ENCODE data around the gene MYH6.
A peak's percentile ranks its signal among the peaks of the same experiment; 100 is the strongest.
"Not testable (repeated sequence)": the region's sequence is repeated elsewhere in the genome, so short reads cannot be mapped to it uniquely, and the experiment has no call there.

The MYH6 gene

DNA sequence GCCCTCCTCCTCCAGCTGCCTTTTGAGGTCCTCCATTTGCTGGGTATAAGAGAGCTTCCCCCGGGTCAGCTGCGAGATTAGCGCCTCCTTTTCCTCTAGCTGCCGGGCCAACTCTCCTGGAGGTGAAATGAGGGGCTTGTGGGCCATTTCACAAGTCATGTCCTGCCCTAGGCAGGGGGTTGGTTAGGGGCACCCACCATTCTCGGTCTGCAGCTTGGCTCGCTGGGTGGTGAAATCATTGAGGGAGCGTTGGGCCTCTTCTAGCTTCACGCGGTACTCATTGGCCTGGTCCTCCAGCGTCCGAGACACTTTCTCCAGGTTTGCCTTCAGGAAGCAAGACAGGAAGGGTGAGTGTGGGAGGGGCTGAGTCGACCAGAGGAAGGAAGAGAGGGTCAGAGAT lies 18.7 kb downstream of the MYH6 start:
- DNase-seq: no peak

DNA sequence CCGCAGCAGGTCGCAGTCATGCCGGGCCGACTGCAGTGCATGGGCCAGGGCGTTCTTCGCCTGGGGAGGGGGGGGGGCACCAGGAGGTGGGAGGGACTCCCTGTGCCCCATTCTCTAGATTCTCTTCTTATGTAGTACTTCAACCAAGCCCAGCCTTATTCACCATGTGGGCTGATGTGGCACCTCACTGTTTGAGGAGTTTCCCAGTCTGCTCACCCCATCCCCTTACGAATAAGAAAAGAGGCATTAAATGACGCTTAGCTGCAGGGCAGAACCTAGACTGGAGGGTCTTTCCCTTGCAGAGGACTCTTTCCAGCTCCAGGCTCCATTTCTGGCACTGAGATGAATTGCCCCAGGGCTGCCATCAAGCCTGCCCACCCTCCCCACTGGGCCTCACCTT lies 19.1 kb downstream of the MYH6 start:
- no peak for DNase-seq

DNA sequence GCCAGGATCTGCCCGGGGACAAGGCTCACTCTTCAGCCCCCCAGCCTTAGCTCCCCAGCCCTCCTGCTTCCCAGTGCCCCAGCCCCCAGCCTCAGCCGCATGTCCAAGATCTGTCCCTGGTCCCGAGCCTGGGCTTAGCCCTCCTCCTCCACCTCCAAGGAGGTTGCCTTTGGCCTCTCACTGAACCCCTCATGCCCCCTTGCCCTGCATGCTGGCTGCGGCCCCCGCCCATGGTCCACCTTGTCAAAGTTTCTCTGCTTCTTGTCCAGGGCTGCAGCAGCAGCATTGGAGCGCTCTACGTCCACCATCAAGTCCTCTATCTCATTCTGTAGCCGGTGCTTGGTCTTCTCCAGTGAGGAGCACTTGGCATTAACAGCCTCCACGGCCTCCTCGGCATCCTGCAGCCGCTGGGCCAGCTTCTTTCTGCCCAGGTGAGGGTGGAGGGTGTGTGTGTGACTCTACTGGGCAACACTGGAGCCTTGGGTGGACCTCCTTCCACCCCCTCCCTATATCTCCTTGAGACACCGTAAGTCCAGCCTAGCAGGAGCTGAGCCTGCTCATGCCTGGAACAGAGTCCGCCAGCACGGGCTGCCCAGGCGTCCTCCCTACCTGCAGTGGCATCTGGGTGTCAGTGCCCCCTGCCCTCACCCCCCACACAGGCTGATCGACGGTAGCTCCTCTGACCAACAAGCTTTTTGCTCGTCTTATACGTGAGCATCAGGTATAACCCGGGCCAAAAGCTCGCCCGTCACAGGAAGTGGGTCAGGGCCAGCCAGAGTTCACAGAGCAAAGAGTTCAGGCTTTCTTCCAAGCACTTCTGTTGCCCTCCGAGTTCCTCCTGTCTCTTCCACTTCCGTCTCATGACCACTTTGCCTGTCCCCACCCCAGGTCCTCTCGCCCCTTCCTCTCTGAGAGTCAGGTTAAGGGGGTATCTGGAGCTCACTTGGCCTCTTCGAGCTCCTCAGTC lies 19.9 kb downstream of the MYH6 start:
- DNase-seq: no peak

DNA sequence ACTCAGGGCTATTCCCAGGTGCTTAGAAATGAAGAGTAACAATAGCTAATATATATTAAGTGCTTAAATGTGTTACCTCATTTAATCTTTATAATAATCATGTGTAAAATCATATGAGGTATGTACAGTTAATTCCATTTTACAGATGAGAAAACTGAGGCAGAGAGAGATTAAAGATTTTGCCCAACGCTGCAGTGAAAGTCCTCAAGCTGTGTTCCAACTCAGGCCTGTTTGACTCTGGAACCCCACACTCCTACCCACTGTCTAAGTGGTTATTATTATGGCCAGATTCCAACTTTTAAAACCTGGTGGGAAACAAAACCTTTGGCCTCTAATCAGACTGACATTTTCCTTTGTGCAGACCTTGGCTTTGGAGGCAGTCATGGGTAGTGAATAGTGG lies 21.1 kb downstream of the MYH6 start:
- DNase-seq: no peak

DNA sequence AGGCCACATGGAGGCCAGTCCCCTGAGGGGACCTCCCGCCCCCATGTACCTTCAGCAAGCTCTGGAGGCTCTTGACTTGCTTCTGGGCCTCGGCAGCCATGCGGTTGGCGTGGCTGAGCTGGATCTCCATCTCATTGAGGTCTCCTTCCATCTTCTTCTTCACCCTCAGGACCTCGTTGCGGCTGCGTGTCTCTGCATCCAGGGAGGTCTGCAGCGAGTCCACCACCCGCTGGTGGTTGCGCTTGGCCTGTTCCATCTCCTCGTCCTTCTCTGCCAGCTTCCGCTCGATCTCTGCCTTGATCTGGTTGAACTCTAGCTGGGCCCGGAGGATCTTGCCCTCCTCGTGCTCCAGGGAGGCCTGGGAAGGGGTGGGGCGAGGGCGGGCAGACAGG lies 21.8 kb downstream of the MYH6 start:
- DNase-seq: not testable (repeated sequence)

DNA sequence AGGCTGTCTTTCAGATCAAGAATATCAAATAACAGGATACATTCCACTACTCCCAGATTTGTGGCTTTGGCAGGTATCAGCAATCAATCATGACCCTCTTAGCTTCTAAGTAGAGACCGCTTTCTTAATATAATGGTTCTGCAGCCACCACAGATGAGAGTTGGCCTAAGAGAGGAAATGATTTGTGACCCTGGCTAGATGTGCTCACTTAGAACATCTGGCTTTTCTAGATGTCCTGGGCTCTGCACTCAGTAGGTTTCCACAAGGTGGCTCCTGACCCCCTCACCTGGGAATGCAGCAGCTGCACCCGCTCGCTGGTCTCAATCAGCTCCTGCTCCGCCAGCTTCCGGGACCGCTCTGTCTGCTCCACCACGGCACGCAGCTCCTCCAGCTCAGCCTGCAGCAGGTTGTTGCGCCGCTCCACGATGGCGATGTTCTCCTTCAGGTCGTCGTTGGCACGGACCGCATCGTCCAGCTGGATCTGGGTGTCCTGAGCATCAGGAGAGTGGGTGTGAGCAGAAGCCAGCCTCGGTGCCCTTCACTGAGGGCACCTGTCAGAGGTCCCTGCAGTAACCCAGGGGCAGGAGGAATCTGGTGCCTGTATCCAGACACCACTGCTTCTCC lies 22.3 kb downstream of the MYH6 start:
- no peak for DNase-seq

DNA sequence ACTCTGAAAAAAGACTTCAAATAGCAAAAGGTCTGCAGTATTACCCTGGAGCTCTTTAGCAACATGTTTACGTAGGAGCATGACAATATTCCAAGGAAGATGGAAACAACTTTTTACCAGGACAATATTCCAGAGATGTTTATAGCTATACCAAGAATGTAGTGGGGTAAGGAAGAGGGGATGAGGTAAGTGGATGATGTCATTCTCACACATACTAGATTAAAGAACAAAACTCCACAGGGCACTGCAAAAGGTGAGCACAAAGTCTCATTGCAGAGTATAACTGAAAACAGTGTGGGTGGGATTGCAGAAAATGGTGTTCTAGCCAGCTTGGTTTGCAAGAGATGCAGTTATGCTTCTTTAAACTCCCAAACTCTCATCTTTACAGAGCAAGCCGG lies 22.8 kb downstream of the MYH6 start:
- DNase-seq: no peak

DNA sequence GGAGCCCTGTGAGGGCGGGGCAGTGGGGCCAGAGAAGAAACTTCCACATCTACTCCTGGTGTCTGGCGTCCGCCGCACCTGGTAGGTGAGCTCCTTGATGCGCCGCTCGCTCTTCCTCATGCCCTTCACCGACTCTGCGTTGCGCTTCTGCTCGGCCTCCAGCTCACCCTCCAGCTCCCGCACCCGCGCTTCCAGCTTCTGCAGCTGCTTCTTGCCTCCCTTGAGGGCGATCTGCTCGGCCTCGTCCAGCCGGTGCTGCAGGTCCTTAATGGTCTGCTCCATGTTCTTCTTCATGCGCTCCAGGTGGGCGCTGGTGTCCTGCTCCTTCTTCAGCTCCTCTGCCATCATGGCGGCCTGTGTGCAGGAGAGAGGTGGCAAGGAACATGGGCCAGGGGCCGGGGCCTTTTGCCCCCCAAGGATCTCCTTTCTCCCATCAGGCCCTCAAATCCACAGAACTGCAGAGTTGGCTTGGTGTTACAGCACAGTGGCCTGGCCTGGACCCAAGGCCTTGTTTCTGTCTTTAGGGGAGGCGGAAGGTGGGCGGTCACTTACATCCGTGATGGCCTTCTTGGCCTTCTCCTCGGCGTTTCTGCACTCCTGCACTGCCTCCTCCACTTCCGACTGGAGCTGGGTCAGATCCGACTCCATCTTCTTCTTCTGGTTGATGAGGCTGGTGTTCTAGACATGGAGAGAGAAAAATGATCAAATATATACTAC lies 23.6 kb downstream of the MYH6 start:
- no peak for DNase-seq

DNA sequence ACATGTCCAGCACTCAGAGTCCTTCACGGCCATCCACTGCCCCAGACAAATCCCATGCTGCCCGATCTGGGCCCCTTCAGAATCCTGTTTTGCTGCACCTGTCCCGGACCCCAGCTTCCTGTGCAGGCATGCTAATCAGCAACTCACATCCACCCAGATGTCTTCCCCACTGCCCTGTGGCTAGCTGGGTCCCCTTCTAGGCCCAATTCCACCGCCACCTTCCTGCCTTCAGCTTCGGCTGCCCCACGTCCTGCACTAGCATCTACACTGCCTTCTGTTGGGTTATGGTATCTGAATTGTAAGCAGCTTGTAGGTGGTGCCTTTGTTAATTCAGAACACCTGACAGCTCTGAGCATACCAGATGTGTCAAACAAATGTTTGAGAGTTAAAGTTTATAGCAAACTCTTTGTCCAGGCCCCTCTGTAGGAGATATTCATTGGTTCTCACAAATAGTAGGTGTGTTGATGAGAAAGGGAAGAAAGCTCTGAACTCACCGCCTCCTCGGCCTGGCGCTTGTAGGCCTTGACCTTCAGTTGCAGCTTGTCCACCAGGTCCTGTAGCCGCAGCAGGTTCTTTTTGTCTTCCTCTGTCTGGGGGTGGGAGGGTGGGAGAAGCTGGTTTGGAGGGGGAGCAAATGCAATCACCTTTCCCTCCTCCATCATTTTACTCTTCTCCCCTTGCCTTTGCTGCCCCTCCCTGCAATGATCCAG lies 25.2 kb downstream of the MYH6 start:
- DNase-seq: no peak

DNA sequence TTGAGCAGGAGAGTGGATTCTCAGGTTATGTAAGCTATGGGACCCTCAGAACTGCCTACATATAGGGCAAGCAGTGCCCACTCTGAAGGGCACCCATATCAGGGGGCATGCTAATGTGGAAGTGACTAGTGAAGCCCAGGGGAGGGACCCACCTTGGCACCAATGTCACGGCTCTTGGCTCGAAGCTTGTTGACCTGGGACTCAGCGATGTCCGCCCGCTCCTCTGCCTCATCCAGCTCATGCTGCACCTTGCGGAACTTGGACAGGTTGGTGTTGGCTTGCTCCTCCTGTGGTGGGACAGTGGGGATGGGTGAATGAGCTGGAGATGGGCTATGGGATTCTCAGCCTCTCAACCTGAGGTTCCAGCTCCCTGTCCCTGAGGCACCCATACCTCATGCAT lies 25.8 kb downstream of the MYH6 start:
- DNase-seq: no peak

DNA sequence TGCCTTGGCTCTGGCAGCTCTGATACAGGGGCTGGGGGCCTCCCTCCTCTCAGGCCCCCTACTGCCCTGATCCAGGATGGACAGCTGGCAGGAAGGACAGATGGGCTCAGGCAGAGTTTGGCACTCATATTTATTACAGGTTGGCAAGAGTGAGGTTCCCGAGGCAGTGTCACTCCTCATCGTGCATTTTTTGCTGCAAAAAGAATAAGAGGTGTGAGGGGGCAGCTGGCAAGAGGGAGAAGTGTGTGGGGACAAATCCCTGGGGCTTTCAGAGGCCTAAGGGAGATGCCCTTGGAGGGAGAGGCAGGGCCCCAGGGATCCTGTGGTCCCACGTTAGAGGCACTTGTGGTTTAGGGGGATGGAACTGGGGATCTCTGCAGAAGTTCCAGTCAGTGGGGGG lies 26.2 kb downstream of the MYH6 start:
- DNase-seq: peak; percentile 60

DNA sequence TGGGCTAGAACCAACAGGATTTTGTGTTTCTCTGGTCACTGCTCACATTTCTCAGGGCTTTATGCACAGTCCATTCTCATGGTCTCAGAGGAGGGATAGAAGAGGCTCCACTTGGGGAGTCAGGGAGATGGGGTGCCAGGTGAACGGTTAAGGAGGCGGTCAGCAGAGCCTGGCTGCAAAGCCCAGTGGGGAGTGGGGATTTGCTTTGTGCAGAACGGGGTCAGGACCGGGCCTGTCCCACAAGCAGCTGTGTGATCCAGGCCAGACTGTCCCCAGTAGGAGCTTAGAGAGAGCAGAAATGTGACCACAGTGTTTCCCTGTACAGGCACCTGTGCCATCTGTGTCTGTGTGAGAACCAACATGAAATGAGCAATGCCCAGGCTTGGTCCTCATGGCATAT lies 27.1 kb downstream of the MYH6 start:
- DNase-seq: no peak

DNA sequence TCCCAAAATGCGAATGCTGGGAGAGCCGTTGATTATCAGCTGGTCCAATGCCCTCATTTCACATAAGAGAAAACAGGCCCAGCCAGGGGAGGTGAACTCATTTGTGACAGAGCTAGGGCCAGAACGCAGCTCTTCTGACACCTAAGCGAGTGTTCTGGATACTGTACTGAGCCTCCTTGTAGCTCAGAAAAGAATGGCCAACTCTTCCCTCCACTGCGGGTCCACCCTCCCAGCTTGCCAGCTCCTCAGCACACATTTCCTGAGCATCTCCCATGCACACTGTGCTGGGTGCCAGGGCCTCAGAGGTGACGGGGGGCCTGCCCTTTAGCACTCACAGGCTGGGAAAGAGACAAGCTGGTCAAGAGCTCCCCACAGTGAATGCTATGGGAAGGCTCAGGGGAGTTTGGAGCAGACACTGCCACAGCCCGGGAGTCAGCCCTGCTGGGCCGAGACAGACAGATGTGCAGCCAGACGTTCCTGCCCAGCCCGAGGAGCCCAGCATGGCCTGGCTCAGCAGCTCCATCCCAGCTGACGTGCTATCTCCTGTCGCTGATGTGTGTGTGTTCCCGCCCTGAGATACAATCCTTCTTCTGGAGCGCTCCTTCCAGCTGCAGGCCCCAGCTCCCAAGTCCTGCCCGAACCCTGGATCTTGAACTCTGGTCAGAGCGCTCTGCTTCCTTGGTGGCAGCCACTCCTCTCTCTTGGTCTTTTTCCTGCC lies 27.7 kb downstream of the MYH6 start:
- peak; percentile 36 for DNase-seq

DNA sequence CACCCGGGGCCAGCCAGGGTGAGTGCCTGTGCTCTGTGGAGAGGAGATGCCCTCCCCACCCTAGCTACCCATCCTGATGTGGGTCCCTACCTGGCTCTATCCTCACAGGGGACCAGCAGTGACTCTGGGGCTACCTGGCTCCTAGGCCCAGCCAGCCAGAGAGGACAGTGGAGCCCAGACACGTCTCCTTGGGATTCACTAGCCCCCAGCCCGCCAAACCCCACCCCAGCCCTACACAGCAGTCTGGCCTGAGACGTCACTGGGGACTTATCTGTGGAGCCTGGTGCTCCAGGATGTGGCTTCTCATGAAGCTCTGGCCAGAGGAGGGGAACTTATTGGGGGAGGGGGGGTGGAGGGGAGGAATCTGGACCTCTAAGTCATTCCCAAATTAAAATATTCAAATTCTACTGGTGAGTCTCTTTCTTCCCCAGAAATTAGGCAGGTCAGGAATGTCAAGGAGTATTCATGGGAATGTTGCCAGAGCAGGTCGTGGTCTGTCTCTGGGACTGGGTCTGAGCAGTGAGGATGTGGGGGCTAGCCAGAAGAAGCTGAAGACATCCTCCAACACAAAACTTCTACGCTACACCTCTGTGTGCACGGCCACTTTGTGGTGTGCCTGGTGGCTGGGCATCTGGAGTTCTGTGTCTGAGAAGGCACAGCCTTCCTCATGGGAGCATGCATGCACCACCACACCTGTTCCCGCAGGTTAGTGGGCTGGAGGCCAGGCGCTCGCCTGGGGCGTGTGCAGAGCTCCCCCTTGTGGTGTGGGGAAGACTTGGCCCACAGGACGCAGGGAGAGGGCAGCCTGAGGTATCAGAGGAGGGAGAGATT lies 28.5 kb downstream of the MYH6 start:
- DNase-seq: peak; percentile 89

DNA sequence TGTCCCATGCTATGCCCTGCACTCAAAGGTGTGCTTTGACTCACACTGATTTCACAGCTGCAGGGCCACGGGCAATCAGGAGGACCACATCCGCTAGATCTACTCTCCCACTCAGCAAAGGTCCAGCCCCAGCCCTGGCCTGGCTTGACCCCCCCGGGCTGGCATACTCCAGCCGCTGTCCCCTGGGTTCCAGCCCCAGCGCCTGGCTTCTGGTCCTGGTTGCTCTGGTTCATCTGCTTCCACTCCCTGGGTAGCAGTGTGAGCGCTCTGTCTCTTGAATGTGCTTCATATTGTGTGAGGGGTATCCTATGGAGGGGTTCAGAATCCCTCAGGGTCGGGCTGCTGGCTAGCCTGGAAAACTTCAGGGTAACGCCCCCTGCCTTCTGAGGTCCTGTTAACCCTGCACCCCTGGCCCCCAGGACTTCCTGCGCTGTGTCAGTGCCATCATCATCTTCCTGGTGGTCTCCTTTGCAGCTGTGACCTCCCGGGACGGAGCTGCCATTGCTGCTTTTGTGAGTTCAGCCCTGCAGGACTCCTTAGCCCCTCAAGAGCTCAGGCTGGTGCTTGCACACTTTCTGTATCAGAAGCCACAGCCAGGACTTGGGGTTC lies 29.4 kb downstream of the MYH6 start:
- DNase-seq: no peak

DNA sequence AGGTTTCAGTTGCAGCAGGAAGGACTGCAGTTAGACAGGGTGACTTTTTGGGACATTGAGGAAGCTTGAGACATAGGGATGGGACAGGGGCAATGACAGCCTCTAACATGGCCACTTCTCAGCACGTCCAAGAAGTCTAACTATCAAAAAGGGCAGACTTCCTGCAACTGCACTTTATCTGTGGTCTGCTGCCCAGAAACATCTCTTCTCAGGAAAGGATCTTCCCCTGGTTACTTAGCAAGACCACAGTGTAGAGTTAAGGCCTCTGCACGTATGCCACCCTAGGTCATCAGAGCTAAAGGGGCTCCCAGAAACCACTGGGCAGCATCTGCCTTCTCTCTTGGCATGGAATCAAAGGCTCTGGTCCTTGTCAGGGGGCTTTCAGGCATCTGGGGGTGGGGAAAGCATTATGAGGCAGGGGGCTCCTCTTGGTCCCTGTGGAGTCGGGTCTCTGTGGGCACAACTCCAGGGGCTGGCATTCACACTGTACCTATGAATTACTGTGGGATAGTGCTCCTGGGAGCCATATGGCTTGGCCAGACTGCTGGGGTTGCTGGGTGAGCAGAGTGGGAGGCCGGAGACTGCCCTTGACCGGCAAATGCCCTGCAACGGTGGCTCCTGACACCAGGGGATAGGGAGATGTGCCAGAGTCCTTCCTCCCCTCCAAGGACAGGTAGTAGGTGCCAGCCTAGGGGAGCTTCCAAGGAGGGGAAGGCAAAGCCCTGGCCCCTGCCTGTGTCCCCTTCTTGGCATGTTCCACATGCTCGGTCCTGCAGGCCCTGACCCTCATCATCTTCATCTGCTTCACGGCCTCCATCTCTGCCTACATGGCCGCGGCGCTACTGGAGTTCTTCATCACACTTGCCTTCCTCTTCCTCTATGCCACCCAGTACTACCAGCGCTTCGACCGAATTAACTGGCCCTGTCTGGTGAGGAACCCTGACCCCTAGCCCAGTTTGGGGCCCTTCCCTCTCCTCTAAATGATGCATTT lies 30.2 kb downstream of the MYH6 start:
- no peak for DNase-seq

DNA sequence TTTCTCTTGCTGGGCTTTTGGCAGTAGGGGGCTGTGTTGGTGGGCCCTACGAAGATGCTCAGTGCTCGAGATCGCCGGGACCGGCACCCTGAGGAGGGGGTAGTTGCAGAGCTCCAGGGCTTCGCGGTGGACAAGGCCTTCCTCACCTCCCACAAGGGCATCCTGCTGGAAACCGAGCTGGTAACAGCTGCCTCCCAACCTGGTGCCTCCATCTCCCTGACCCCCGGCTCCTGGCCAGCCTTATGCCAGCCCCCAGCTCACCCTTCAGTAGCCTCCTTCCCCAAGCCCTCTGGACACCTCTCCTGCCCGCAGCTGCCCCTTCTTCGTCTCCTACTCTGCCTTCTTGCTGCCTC lies 30.9 kb downstream of the MYH6 start:
- DNase-seq: no peak

DNA sequence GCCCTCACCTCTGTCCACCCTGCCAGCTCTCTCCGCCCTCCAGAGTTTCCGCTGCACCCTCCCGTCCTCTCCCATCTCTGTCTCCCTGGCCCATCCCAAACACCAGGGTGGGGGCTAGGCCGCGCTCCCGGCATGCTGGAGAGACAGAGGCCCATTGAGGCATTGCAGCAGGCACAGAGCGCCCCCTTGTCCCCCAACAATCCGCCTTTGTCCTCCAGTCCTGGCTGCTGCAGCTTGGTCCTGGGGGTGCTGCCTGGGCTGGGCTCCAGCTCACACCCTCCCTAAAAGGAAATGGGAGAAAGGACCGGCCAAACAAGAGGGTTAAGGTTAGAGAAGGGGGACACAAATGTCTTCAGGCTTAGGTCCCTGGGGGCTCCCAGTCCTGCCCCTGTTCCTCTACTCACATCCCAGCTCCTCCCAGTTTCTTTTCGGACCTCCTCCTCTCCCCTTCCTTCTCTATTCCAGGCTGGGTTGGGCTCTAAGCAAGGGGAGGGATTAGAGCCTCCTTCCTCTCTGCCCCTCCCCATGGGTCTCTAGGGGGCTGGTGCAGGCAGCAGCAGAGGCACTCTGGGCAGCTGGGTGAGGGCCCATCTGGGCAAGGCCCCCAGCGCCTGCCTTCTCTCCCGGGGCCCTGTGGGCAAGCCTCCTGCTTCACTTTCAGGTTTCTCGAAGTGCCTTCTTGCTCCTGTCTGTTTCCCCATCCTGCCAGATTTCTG lies 31.4 kb downstream of the MYH6 start, which contains the start of gene CMTM5:
Gene CMTM5, plus strand, starts transcription at position 565 of the 716 bp plus-strand sequence. CDS start 206 bp downstream, outside the sequence.
- peak; percentile 81 for DNase-seq
